NCI-H526 (cell line): Measurements from ENCODE around the gene GNMT.

Experiments used
- DNase-seq, 2 experiments: peaks; one replicate each; lab custom pipeline; 2025; lab: John Stamatoyannopoulos, UW

Gene GNMT

DNA sequence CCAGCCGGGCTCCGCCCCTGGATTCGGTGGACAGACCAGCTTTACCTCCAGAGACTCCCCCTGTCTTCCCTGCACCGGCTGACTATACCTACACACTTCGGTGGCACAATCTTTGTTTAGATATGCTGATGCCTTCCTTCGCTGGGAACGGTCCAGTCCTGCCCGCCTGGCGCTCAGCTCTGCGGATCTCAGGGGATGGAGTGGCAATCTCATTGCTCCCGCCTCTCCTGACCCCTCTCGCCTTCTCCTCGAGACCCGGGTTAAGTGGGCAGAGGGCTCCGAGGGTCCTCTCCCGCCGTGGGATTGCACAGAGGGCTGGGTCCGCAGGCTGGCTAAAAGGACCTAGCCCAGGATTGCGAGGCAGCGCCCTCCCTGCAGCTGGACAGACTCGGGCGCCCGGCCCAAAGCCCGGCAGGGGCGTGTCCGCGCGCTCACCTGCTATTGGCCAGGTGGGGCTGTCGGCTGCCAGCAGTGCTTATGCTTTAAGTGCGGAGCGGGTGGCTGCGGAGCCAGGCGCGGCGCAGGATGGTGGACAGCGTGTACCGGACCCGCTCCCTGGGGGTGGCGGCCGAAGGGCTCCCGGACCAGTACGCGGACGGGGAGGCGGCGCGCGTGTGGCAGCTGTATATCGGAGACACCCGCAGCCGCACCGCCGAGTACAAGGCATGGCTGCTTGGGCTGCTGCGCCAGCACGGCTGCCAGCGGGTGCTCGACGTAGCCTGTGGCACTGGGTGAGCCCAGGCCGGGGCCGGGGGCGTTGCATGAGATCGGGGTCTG, at the start of gene GNMT:
Gene GNMT, plus strand, starts transcription at position 512 of the 777 bp plus-strand sequence. Its CDS starts 14 bp downstream, at position 526.
- peak; percentile 32 to 78 for DNase-seq

DNA sequence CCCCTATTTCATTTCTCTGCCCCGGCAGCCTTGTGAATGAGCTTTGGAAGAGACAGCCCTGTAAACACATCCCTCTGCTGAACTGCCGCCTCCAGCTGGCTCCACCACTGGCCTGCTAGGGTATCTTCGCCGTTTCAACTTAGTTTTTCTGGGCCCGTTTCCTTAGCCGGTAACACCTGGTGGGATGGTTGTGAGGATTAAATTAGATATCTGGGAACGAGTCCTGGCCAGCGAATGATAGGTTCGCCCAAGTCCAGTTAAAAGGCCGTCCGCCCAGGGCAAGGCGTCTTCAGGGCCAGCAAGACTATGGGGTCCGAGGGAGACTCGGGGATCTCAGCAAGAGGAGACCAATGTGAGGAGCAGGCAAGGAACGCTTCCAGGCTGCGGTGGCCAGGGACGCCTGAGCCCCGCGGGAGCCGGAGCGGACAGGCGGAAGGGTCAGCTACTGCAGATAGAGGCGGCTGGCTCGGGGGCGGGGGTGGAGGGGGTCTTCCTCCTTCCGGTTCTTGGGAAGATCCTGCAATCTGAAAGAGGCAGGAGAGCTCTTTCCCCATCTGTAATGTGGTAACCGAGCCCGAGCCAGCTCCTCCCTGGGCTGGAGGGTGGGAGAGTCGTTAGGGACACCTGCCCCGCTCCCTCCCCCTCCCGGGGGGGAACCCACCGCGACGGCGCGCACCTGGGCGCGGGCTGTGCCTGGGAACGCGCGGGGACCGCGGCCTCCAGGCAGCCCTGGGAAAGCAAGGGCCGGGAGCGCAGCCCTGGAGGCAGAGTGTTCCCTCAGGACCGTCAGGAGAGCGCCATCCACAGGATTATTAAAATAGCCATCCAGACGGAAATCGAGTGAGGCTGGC, 49.2 kb upstream of the GNMT start:
- DNase-seq = peak; percentile 7 to 66

DNA sequence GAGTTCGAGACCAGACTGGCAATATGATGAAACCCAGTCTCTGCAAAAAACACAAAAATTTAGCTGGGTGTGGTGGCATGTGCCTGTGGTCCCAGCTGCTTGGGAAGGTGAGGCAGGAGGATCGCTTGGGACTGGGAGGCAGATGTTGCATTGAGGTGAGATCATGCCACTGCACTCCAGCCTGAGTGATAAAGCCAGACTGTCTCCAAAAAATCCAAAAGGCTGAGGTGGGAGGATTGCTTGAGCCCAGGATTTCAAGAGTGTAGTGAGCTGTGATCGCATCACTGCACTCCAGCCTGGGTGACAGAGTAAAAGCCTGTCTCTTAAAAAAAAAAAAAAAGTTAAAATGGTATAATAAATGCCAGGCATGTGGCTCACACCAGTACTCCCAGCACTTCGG, 46.0 kb upstream of the GNMT start:
- no peak for DNase-seq

DNA sequence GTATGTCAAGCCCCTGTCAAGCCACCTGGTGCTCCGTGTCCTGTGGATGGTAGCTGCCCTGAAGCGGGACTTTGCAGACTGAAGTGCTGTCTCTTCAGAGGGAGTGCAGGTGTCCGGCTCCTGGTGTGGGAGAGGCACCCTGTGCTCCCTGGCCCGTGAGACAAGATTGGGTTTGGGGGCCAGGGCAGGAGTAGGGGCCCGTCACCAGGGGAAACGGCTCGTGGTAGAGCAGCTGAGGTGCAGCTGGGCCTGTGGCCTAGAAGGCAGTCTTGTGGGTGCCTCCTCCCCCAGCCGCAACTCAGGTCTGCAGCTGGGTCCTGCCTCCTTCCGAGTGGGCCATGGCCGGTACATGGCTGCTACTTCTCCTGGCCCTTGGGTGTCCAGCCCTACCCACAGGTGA, 44.8 kb upstream of the GNMT start, which contains the start of gene PTCRA:
Gene PTCRA, plus strand, starts transcription at position 322 of the 400 bp plus-strand sequence. Its CDS starts 17 bp downstream, at position 339.
- no peak for DNase-seq

DNA sequence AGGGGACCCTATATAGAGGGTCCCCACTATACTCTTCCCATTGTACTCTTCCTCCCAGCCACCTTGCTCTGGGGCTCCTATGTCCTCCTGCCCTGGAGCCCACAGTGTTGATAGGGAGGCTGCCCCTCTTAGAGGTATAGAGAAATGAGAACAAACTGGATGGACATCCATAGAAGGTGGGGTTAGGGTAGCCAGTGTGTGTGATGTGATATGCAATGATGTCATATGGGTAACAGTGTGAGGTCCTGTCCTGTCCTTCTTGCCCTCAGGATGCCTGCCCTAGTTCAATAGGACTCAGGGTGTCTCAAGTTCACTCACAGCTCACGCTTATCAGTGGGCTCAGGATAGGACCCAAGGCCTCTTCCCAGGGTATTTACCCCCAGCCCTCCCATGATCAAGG, 44.3 kb upstream of the GNMT start:
- no peak for DNase-seq

DNA sequence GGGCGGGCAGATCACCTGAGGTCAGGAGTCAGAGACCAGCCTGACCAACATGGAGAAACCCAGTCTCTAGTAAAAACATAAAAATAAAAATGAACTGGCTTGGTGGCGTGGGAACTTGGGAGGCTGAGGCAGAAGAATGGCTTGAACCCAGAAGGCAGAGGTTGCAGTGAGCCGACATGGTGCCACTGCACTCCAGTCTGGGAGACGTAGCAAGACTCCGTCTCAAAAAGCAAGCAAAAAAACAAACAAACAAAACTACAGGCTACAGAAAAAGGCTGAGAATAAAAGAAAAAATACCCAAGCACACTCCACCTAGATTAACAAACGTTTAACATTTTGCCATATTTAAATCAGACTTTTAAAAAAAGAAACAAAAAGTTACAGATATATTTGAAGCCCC, 38.8 kb upstream of the GNMT start:
- no peak for DNase-seq

DNA sequence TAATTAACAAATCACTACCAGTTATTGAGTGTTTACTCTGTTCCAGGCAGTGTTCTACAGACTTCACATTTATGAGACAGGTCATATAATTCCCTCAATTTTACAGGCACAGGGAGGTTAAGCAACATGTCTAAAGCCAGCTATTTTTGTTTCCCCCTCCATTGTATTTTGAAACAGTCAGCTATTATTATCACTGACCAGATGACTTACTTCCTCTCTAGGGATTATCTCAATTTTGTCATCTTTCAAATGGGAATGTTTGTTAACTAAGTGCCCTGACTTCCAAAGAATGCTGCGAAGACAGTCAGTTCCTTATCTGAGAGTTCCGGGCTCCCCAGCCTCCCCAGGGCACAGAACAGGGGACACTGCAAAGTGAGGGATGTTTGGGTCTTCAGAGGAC, 36.9 kb upstream of the GNMT start:
- no peak for DNase-seq

DNA sequence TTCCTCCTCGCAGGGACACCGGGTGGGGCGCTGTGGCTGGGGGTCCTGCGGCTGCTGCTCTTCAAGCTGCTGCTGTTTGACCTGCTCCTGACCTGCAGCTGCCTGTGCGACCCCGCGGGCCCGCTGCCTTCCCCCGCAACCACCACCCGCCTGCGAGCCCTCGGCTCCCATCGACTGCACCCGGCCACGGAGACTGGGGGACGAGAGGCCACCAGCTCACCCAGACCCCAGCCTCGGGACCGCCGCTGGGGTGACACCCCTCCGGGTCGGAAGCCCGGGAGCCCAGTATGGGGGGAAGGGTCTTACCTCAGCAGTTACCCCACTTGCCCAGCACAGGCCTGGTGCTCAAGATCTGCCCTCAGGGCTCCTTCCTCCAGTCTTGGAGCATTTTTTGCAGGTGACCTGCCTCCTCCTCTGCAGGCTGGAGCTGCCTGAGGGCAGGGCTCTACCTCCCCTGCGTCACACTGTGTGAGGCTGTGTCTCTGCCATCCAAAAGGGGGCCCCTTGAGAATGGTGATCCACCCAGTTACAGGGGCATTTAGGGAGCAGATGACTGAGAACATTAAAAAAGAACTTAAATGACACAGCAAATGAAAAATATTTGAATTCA, 35.2 kb upstream of the GNMT start:
- DNase-seq = no peak

DNA sequence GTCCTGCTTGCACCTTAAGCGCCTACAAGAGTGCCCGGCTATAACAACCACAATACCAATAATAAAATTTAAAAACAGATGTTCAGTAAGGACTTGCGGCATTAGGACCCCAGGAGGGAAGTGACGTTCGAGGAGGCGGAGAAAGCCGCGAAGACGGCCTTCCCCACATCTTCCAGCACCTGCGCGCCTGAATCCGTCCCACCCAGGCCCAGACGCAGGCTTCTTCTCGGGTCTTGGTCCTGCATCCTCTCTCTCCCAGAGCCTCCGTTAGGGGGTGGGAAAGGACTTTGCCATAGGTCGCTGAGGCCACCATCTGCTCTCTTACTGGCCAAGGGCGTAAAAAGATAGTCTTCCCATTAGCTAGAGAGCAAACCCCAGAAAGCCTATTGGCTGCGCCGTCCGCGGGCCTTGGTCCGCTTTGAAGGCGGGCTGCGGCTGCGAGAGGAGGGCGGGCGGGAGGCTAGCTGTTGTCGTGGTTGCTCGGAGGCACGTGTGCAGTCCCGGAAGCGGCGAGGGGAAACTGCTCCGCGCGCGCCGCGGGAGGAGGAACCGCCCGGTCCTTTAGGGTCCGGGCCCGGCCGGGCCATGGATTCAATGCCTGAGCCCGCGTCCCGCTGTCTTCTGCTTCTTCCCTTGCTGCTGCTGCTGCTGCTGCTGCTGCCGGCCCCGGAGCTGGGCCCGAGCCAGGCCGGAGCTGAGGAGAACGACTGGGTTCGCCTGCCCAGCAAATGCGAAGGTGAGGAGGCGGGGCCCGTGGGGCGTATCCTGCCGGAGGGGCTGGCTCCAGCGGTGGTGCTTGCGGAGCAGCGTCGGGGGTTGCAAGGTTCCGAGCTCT, 31.4 kb upstream of the GNMT start, which contains the start of gene CNPY3:
Gene CNPY3, plus strand, starts transcription at position 495 of the 835 bp plus-strand sequence. Its CDS starts 91 bp downstream, at position 586.
- DNase-seq = peak; percentile 96 to 98

DNA sequence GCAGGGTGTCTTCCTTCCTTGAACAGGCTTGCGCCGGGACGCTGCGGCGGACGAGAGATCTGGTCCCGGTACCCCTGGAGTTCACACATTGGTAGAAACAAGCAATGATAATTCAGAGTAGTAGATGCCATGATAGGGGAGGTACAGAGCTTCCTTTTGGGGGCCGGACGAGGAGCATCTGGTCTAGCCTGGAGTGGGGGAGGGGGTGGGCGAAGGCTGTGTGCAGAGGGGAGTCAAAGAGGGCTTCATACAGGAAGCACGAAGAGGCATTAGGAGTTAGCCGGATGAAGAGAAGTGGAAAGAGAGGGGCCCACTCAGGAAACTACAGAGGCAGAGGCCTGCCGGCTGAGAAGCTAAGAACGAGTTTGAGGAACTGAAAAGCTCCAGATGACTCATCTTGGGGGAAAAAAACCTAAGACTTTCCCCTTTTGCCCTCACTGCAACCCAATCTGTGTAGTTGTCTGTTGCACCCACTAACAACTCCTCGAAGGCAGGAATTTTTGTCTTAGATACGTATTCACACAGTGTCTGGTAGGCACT, 30.7 kb upstream of the GNMT start:
- DNase-seq = peak in 1 of 2 experiments; percentile 75

DNA sequence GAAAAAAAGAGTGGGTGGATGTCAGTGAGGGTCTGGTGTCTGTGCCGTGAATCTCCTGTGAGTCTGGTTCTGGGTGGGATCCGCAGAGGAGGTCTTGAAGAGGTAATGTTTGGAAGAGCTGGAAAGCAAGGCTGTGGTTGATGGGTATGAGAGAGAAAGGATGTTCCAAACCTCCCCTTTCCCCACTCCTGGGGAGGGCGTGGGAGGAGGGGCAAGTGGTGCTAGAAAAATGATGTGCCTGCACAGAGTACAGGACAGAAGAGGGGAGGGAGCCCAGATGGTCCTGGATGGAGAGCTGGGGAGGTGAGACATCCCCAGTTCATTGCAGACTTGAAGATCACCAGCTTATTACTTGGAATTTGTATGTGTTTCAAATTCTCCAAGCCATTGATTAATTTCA, 28.1 kb upstream of the GNMT start:
- DNase-seq = no peak

DNA sequence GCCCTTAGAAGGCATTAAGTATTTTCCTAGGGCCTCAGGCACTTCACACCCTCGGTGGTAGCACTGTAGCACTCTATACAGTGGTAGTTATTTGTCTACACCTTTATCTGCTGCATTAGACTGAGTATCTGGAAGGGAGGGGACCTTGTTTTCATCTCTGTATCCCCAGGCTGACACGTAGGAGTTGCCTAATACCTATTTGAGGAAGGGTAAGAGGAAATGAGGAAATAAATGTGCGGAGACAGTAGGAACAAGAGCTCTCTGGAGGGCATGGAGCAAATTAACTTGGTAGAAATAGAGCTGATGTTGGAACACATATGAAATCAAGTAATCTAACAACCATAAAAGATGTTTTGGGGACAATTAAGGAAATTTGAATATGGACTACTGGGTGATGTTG, 27.3 kb upstream of the GNMT start:
- DNase-seq = no peak

DNA sequence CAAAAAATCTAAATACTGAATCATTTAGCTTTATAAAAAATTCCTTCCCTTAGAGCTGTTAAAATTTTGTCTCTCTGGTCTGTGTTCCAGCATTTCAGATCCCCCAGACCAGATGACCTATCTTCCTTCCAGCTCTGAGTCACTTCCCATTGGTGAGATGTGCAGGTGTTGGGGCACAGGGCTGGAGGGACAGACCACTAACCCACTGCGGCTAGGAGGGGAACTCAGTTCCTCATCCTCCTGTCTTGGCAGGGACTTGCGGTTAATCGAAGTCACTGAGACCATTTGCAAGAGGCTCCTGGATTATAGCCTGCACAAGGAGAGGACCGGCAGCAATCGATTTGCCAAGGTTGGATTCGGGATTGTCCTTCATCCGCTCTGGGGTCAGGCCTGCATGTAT, 25.2 kb upstream of the GNMT start:
- DNase-seq = no peak

DNA sequence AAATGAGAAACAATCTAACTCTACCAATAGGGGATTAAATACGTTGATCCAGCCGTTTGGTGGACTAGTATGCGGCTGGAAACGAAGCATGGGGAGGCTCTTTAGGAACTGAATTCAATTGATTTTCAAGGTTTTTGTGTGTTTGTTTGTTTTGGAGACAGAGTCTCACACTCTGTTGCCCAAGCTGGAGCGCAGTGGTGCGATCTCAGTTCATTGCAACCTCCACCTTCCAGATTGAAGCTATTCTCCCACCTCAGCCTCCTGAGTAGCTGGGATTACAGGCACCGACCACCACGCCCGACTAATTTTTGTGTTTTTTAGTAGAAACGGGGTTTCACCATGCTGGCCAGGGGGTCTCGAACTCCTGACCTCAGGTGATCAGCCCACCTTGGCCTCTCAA, 24.2 kb upstream of the GNMT start:
- DNase-seq = no peak

DNA sequence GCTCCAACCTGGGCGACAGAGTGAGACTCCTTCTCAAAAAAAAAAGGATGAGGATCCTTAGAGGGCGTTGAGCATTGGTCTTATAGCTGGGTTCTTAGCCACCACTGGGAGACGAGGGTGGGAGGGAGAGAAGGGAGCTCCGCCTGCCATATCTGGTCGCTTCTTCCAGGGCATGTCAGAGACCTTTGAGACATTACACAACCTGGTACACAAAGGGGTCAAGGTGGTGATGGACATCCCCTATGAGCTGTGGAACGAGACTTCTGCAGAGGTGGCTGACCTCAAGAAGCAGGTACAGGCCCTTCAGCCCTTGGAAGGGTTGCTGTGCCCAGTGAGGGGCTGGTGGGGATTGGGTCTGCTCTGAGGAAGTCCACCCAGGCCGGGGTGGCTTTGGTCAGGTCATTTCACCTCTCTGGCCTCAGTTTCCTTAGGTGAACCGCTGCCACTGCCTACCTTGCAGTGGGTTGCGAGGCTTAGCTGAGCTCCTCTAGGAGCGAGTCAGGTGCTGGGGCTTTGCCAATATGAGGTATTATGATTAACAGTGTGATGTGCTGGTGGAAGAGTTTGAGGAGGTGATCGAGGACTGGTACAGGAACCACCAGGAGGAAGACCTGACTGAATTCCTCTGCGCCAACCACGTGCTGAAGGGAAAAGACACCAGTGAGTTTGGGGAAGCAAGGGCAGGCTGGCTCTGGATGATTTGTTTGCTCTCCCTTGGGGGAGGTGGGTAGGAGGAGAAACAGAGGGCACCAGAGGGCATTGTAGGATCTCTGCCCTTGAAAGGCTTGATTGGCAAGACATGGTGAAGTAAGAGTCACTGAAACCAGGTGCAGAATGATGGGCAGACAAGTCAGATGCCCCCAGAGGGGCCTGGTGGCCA, 22.8 kb upstream of the GNMT start:
- no peak for DNase-seq

DNA sequence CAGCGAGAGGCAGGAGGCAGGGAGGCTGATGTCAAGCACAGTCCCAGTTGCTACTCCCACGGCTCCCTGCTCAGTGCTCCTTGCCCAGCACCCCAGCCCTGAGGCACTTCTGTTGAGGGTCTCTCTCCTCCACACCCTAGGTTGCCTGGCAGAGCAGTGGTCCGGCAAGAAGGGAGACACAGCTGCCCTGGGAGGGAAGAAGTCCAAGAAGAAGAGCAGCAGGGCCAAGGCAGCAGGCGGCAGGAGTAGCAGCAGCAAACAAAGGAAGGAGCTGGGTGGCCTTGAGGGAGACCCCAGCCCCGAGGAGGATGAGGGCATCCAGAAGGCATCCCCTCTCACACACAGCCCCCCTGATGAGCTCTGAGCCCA, 22.1 kb upstream of the GNMT start:
- DNase-seq = no peak

DNA sequence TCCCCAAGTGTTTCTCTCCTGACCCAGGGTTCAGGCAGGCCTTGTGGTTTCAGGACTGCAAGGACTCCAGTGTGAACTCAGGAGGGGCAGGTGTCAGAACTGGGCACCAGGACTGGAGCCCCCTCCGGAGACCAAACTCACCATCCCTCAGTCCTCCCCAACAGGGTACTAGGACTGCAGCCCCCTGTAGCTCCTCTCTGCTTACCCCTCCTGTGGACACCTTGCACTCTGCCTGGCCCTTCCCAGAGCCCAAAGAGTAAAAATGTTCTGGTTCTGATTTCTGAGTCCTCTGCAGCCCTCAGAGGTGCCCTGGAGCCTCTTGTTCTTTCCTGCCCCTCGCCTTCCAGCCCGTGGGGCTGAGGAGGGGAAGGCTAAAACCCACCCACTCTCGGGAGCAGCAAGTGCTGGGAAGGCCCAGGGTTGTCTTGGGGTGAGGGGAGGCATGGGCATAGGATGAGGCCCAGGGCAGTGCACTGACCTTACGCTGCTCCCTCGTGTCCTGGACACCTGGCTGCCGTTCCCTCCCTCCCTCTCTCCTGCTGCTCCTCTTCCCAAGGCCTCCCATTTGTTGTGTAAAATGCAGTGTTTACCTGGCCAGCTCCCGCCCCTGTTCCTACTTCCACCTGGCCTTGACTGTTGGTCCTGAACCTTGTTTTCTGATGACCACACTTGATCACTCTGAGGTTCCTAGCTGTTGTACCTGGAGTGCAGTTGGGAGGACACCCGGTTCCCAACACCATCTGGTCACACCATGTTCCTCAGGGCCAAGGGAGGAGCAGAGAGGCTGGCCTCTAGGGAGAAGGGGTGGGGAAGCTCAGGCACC, 21.4 kb upstream of the GNMT start:
- DNase-seq = no peak

DNA sequence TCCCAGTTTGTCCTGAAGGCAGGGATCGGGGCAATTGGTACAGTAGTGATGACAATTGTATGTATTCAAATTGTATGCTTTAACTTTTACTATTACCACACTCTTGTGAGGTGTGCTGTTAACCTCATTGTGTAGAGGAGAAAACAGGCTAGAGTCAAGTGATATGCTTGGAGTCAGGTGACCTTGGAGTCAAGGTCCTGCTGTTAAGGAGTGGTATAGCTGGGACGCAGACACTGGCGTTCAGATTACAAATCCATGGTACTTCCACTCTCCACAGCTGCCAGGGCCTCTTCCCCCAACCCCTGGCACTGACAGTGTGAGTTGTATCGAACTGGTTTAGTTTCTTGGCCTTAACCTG, 20.8 kb upstream of the GNMT start:
- DNase-seq = no peak

DNA sequence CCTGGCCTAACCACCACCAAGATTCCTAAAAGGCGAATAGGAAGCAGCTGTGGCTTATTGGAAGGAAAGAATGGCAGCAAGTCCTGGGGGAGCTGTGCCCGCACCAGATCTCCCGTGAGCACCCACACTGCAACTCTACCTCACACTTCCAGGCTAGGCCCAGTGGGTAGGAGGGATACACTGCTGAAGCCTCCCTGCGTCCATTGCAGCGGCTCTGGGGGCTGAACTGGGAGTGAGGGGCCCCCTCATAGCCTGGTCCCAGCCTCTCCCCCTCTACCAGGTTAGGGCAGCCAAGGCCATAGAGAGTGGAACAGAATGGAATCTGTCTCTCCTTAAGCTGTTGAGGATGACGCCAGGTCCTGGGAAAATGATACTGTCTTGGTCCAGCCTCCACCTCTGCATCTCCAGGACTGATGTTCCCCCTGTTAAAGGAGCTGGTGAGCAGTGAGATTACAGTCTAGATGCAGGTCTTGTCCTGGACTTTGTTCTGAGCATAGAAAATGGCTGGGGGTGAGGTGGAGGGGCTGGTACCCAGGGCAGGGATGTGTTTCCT, 20.0 kb upstream of the GNMT start:
- DNase-seq = no peak
